Trophoblast cell (in vitro differentiated cells and primary cell): ENCODE data around the gene N4BP2.

Experiments used
- DNase-seq, 2 donors: peaks; one replicate each; pipeline ENCODE4 v3.0.0-alpha.2; 2016
- H2AFZ ChIP-seq: 2 replicates; pipeline ENCODE4 v1.6.1; 2013; ENCODE audit warnings: low read length, moderate library complexity, mild to moderate bottlenecking; ENCODE audit not compliant: insufficient read depth, poor library complexity
- H2AK5ac ChIP-seq: 2 replicates; pipeline ENCODE4 v1.6.1; 2013; ENCODE audit warnings: mild to moderate bottlenecking, low read length
- H2BK120ac ChIP-seq: 2 replicates; pipeline ENCODE4 v1.6.1; 2013; ENCODE audit warnings: low read length, mild to moderate bottlenecking, moderate library complexity; ENCODE audit not compliant: insufficient read depth, poor library complexity
- H2BK12ac ChIP-seq: 2 replicates; pipeline ENCODE4 v1.6.1; 2013; ENCODE audit warnings: mild to moderate bottlenecking, low read length, moderate library complexity
- H2BK5ac ChIP-seq: 2 replicates; pipeline ENCODE4 v1.6.1; 2013; ENCODE audit warnings: low read length, low read depth, moderate library complexity, mild to moderate bottlenecking; ENCODE audit not compliant: poor library complexity
- H3K14ac ChIP-seq: 2 replicates; pipeline ENCODE4 v1.6.1; 2013; ENCODE audit warnings: mild to moderate bottlenecking, low read length
- H3K18ac ChIP-seq: 2 replicates; pipeline ENCODE4 v1.6.1; 2013; ENCODE audit warnings: mild to moderate bottlenecking, low read length
- H3K23ac ChIP-seq: 2 replicates; pipeline ENCODE4 v1.6.1; 2013; ENCODE audit warnings: low read length
- H3K27ac ChIP-seq: 2 replicates; pipeline ENCODE4 v1.5.1; 2013; ENCODE audit warnings: low read depth, mild to moderate bottlenecking, inconsistent platforms, low read length, moderate library complexity
- H3K27me3 ChIP-seq: 2 replicates; pipeline ENCODE4 v1.6.1; 2013; ENCODE audit warnings: inconsistent platforms, mild to moderate bottlenecking, low read length, moderate library complexity; ENCODE audit not compliant: insufficient read depth
- H3K36me3 ChIP-seq, 2 experiments: 1 replicate in 1 of 2; 2 replicates in 1 of 2; pipeline ENCODE4 v1.6.1; 2013; ENCODE audit warnings: low read length in 2 of 2, mild to moderate bottlenecking in 2 of 2, moderate library complexity in 1 of 2; ENCODE audit not compliant: insufficient read depth in 2 of 2, control insufficient read depth in 1 of 2
- H3K4ac ChIP-seq: 2 replicates; pipeline ENCODE4 v1.6.1; 2013; ENCODE audit warnings: low read depth, mild to moderate bottlenecking, low read length, moderate library complexity
- H3K4me1 ChIP-seq, 2 experiments: 1 replicate in 1 of 2; 2 replicates in 1 of 2; pipeline ENCODE4 v1.6.1; 2013; ENCODE audit warnings: low read length in 2 of 2, mild to moderate bottlenecking in 2 of 2, moderate library complexity in 1 of 2; ENCODE audit not compliant: insufficient read depth in 2 of 2, control insufficient read depth in 1 of 2
- H3K4me2 ChIP-seq: 2 replicates; pipeline ENCODE4 v1.6.1; 2013; ENCODE audit warnings: inconsistent platforms, mild to moderate bottlenecking, low read length, moderate library complexity
- H3K4me3 ChIP-seq: 2 replicates; pipeline ENCODE4 v1.5.1; 2013; ENCODE audit warnings: mild to moderate bottlenecking, low read depth, low read length, inconsistent platforms
- H3K79me1 ChIP-seq: one replicate; pipeline ENCODE4 v1.6.1; 2013; ENCODE audit warnings: low read length
- H3K79me2 ChIP-seq: 2 replicates; pipeline ENCODE4 v1.6.1; 2013; ENCODE audit warnings: low read length, mild to moderate bottlenecking; ENCODE audit not compliant: control insufficient read depth, insufficient read depth, poor library complexity
- H3K9ac ChIP-seq: 2 replicates; pipeline ENCODE4 v1.6.1; 2013; ENCODE audit warnings: mild to moderate bottlenecking, low read length
- H3K9me3 ChIP-seq: 2 replicates; pipeline ENCODE4 v1.6.1; 2013; ENCODE audit warnings: low read depth, mild to moderate bottlenecking, control low read depth, inconsistent platforms, low read length; ENCODE audit not compliant: insufficient read depth
- H4K12ac ChIP-seq: 2 replicates; pipeline ENCODE4 v1.6.1; 2013; ENCODE audit warnings: low read depth, mild to moderate bottlenecking, low read length, moderate library complexity
- H4K8ac ChIP-seq: 2 replicates; pipeline ENCODE4 v1.6.1; 2013; ENCODE audit warnings: low read depth, mild to moderate bottlenecking, low read length, moderate library complexity
- H4K91ac ChIP-seq: one replicate; pipeline ENCODE4 v1.6.1; 2013; ENCODE audit warnings: low read depth, mild to moderate bottlenecking, low read length, moderate library complexity
- WGBS: extraction: QIAGEN DNeasy Blood & Tissue Kit; methylation state at CpG from one replicate; pipeline ENCODE4 v1.1.7; 2013; ENCODE audit warnings: missing lambda C conversion rate; ENCODE audit not compliant: insufficient read length, insufficient coverage; ENCODE audit errors: extremely low coverage; 5-methylcytosine and 5-hydroxymethylcytosine counted together

Gene N4BP2

GRCh38 chr4:40197879-40198689, 141.4 kb downstream of the N4BP2 start:
- Histone ChIP-seq H3K23ac (no peak overlapping the region), H3K79me2 (no peaks in the 10 kb centered on the region), H2BK120ac (no peak overlapping the region), H3K27me3 (no peaks in the 10 kb centered on the region), H3K36me3 (no peaks in the 10 kb centered on the region), H3K4me3 (no peak overlapping the region), H2AFZ (no peak overlapping the region), H4K8ac (no peak overlapping the region), H3K27ac (no peak overlapping the region), H3K4me2 (peak overlapping the region; percentile 28), H3K9ac (no peak overlapping the region), H3K4ac (no peak overlapping the region), H3K9me3 (no peaks in the 10 kb centered on the region), H2AK5ac (no peak overlapping the region), H3K18ac (no peak overlapping the region), H3K4me1 (peaks cover 10 to 17% of the 10 kb centered on the region in 2 experiments), H3K14ac (no peak overlapping the region), H4K12ac (no peak overlapping the region), H4K91ac (no peak overlapping the region), H2BK12ac (no peak overlapping the region), H2BK5ac (no peak overlapping the region), H3K79me1 (peaks cover 3% of the 10 kb centered on the region)
- peak; percentile 92 to 95 for DNase-seq
- WGBS = no CpG with 5 or more reads among the region's 15 CpGs

- Histone ChIP-seq H3K23ac (no peak overlapping the region), H3K9ac (no peak overlapping the region), H3K79me2 (no peaks in the 10 kb centered on the region), H3K4me2 (no peak overlapping the region), H3K14ac (no peak overlapping the region), H3K79me1 (peaks cover 3% of the 10 kb centered on the region), H4K8ac (no peak overlapping the region), H2AFZ (no peak overlapping the region), H3K4me3 (no peak overlapping the region), H3K18ac (no peak overlapping the region), H3K4me1 (peaks cover 6 to 11% of the 10 kb centered on the region in 2 experiments), H2BK120ac (no peak overlapping the region), H2AK5ac (no peak overlapping the region), H3K9me3 (no peaks in the 10 kb centered on the region), H2BK12ac (no peak overlapping the region), H4K12ac (no peak overlapping the region), H3K4ac (no peak overlapping the region), H3K27ac (no peak overlapping the region), H4K91ac (no peak overlapping the region), H3K27me3 (no peaks in the 10 kb centered on the region), H3K36me3 (no peaks in the 10 kb centered on the region), H2BK5ac (no peak overlapping the region)
- WGBS = no CpG with 5 or more reads among the region's 6 CpGs
- DNase-seq = no peak
Observed at GRCh38 chr4:40199179-40199670, 142.6 kb downstream of the N4BP2 start.

- Histone ChIP-seq H3K4me2 (no peak overlapping the region), H3K4me1 (peaks cover 3 to 6% of the 10 kb centered on the region in 2 experiments), H4K8ac (no peak overlapping the region), H2BK5ac (no peak overlapping the region), H3K9ac (no peak overlapping the region), H3K27me3 (no peaks in the 10 kb centered on the region), H3K18ac (no peak overlapping the region), H3K27ac (no peak overlapping the region), H4K91ac (no peak overlapping the region), H3K14ac (no peak overlapping the region), H2BK120ac (no peak overlapping the region), H3K79me1 (no peaks in the 10 kb centered on the region), H3K79me2 (no peaks in the 10 kb centered on the region), H3K36me3 (no peaks in the 10 kb centered on the region), H2AK5ac (no peak overlapping the region), H2BK12ac (no peak overlapping the region), H2AFZ (no peak overlapping the region), H3K4ac (peak overlapping the region; percentile 35), H3K4me3 (no peak overlapping the region), H3K23ac (no peak overlapping the region), H3K9me3 (no peaks in the 10 kb centered on the region), H4K12ac (no peak overlapping the region)
- peak; percentile 37 to 65 for DNase-seq
- WGBS = no CpG with 5 or more reads among the region's 15 CpGs
Observed at GRCh38 chr4:40199999-40200874, 143.6 kb downstream of the N4BP2 start.

GRCh38 chr4:40200875-40201801, 144.5 kb downstream of the N4BP2 start:
- no CpG with 5 or more reads among the region's 13 CpGs for WGBS
- no peaks in the 10 kb centered on the region for H3K79me1 ChIP-seq
- no peak overlapping the region for H2BK5ac ChIP-seq
- H4K12ac ChIP-seq = no peak overlapping the region
- H3K4me2 ChIP-seq = no peak overlapping the region
- no peak overlapping the region for H2BK120ac ChIP-seq
- H2BK12ac ChIP-seq = no peak overlapping the region
- H3K23ac ChIP-seq = no peak overlapping the region
- no peaks in the 10 kb centered on the region for H3K9me3 ChIP-seq
- H3K18ac ChIP-seq = no peak overlapping the region
- H3K79me2 ChIP-seq = no peaks in the 10 kb centered on the region
- H2AK5ac ChIP-seq = no peak overlapping the region
- H4K8ac ChIP-seq = no peak overlapping the region
- no peaks in the 10 kb centered on the region for H3K36me3 ChIP-seq
- no peak overlapping the region for H3K14ac ChIP-seq
- H3K27ac ChIP-seq = no peak overlapping the region
- peaks cover 3 to 6% of the 10 kb centered on the region in 2 experiments for H3K4me1 ChIP-seq
- H4K91ac ChIP-seq = no peak overlapping the region
- H3K4ac ChIP-seq = no peak overlapping the region
- H2AFZ ChIP-seq = no peak overlapping the region
- H3K4me3 ChIP-seq = no peak overlapping the region
- H3K9ac ChIP-seq = no peak overlapping the region
- no peaks in the 10 kb centered on the region for H3K27me3 ChIP-seq
- peak in 1 of 2 donors; percentile 26 for DNase-seq
